MM.1S (cell line): ENCODE data around the gene GSG1L.

Experiments
- EZH2 ChIP-seq: fragments of 300-600 bp; sonication (generic); optimal IDR thresholded peaks from 2 replicates; pipeline ENCODE3; 2017; ENCODE audit warnings: low read depth, mild to moderate bottlenecking, antibody characterized with exemption, low read length, mixed read lengths
- TF ChIP-seq, protein P1 (sequence below): fragments of 300-600 bp; sonication (generic); IDR thresholded peaks from 2 replicates; pipeline ENCODE4 v1.5.1; 2016; ENCODE audit warnings: antibody characterized with exemption, low read length, mixed read lengths

- TF ChIP-seq, protein P1, sequence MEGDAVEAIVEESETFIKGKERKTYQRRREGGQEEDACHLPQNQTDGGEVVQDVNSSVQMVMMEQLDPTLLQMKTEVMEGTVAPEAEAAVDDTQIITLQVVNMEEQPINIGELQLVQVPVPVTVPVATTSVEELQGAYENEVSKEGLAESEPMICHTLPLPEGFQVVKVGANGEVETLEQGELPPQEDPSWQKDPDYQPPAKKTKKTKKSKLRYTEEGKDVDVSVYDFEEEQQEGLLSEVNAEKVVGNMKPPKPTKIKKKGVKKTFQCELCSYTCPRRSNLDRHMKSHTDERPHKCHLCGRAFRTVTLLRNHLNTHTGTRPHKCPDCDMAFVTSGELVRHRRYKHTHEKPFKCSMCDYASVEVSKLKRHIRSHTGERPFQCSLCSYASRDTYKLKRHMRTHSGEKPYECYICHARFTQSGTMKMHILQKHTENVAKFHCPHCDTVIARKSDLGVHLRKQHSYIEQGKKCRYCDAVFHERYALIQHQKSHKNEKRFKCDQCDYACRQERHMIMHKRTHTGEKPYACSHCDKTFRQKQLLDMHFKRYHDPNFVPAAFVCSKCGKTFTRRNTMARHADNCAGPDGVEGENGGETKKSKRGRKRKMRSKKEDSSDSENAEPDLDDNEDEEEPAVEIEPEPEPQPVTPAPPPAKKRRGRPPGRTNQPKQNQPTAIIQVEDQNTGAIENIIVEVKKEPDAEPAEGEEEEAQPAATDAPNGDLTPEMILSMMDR: no peak
- TF ChIP-seq EZH2: no peak
Observed at GRCh38 chr16:27967169-27967568, 96.3 kb downstream of the GSG1L start.
